Measurements from ENCODE around the gene PGD.
A peak's percentile ranks its signal among the peaks of the same experiment; 100 is the strongest.
"Not testable (repeated sequence)": the region's sequence is repeated elsewhere in the genome, so short reads cannot be mapped to it uniquely, and the experiment has no call there.

Gene PGD

GRCh38 chr1:10398734-10399443 is at the start of gene PGD:
Gene PGD, plus strand, starts transcription at chr1:10399064. Its CDS starts 54 bp downstream, at chr1:10399118.
- Mint-ChIP-seq H3K9me3 (no peaks in the 10 kb centered on the region), H3K27ac (peak within 1 kb of the TSS; percentile 91), H3K4me1 (ENCODE audit: low read depth) (peaks cover 45% of the 10 kb centered on the region), H3K36me3 (ENCODE audit: low read depth) (peaks cover 46% of the 10 kb centered on the region), H3K27me3 (no peaks in the 10 kb centered on the region), H3K4me3 (peak within 1 kb of the TSS; percentile 92)
- DNase-seq, result peak; percentile 98

GRCh38 chr1:10353282-10353681 is 45.6 kb upstream of the PGD start:
- Mint-ChIP-seq H3K36me3 (ENCODE audit: low read depth) (peaks cover 21% of the 10 kb centered on the region), H3K27me3 (no peaks in the 10 kb centered on the region), H3K4me3 (no peak overlapping the region), H3K9me3 (no peaks in the 10 kb centered on the region), H3K27ac (no peak overlapping the region), H3K4me1 (ENCODE audit: low read depth) (no peaks in the 10 kb centered on the region)
- DNase-seq, result no peak

- H3K27me3 Mint-ChIP-seq, result no peaks in the 10 kb centered on the region
- no peak overlapping the region for H3K27ac Mint-ChIP-seq
- H3K9me3 Mint-ChIP-seq, result no peaks in the 10 kb centered on the region
- H3K4me1 Mint-ChIP-seq (ENCODE audit: low read depth), result no peaks in the 10 kb centered on the region
- no peak overlapping the region for H3K4me3 Mint-ChIP-seq
- peaks cover 17% of the 10 kb centered on the region for H3K36me3 Mint-ChIP-seq (ENCODE audit: low read depth)
- no peak for DNase-seq
Observed at GRCh38 chr1:10353693-10354092, 45.2 kb upstream of the PGD start.

GRCh38 chr1:10360045-10360444 is 38.8 kb upstream of the PGD start:
- no peak for DNase-seq
- Mint-ChIP-seq H3K36me3 (ENCODE audit: low read depth) (peaks cover 14% of the 10 kb centered on the region), H3K27ac (peak overlapping the region; percentile 13), H3K4me3 (no peak overlapping the region), H3K27me3 (no peaks in the 10 kb centered on the region), H3K9me3 (no peaks in the 10 kb centered on the region), H3K4me1 (ENCODE audit: low read depth) (no peaks in the 10 kb centered on the region)

GRCh38 chr1:10361515-10361914 is 37.3 kb upstream of the PGD start:
- Mint-ChIP-seq H3K27ac (no peak overlapping the region), H3K4me1 (ENCODE audit: low read depth) (no peaks in the 10 kb centered on the region), H3K36me3 (ENCODE audit: low read depth) (peaks cover 26% of the 10 kb centered on the region), H3K27me3 (no peaks in the 10 kb centered on the region), H3K9me3 (no peaks in the 10 kb centered on the region), H3K4me3 (no peak overlapping the region)
- no peak for DNase-seq

- H3K9me3 Mint-ChIP-seq, result no peaks in the 10 kb centered on the region
- peaks cover 37% of the 10 kb centered on the region for H3K36me3 Mint-ChIP-seq (ENCODE audit: low read depth)
- no peak for DNase-seq
- no peak overlapping the region for H3K27ac Mint-ChIP-seq
- no peak overlapping the region for H3K4me3 Mint-ChIP-seq
- no peaks in the 10 kb centered on the region for H3K27me3 Mint-ChIP-seq
- no peaks in the 10 kb centered on the region for H3K4me1 Mint-ChIP-seq (ENCODE audit: low read depth)
Observed at GRCh38 chr1:10368194-10368593, 30.7 kb upstream of the PGD start.

- DNase-seq, result no peak
- Mint-ChIP-seq H3K9me3 (no peaks in the 10 kb centered on the region), H3K4me1 (ENCODE audit: low read depth) (no peaks in the 10 kb centered on the region), H3K27me3 (no peaks in the 10 kb centered on the region), H3K27ac (no peak overlapping the region), H3K36me3 (ENCODE audit: low read depth) (peaks cover 43% of the 10 kb centered on the region), H3K4me3 (no peak overlapping the region)
Observed at GRCh38 chr1:10374442-10374860, 24.4 kb upstream of the PGD start.

GRCh38 chr1:10377365-10378029 is 21.4 kb upstream of the PGD start:
- not testable (repeated sequence) for H3K4me1 Mint-ChIP-seq (ENCODE audit: low read depth); DNase-seq; H3K9me3 Mint-ChIP-seq; H3K27me3 Mint-ChIP-seq; H3K27ac Mint-ChIP-seq; H3K4me3 Mint-ChIP-seq
- H3K36me3 Mint-ChIP-seq (ENCODE audit: low read depth), result peaks cover 33% of the 10 kb centered on the region

- Mint-ChIP-seq H3K27ac (peak overlapping the region; percentile 24), H3K4me1 (ENCODE audit: low read depth) (no peaks in the 10 kb centered on the region), H3K9me3 (no peaks in the 10 kb centered on the region), H3K27me3 (no peaks in the 10 kb centered on the region), H3K4me3 (no peak overlapping the region), H3K36me3 (ENCODE audit: low read depth) (peaks cover 33% of the 10 kb centered on the region)
- no peak for DNase-seq
Observed at GRCh38 chr1:10378081-10378841, 20.6 kb upstream of the PGD start.

- DNase-seq, result no peak
- Mint-ChIP-seq H3K4me3 (no peak overlapping the region), H3K4me1 (ENCODE audit: low read depth) (no peaks in the 10 kb centered on the region), H3K27me3 (no peaks in the 10 kb centered on the region), H3K27ac (no peak overlapping the region), H3K36me3 (ENCODE audit: low read depth) (peaks cover 28% of the 10 kb centered on the region), H3K9me3 (no peaks in the 10 kb centered on the region)
Observed at GRCh38 chr1:10379101-10379620, 19.7 kb upstream of the PGD start.

GRCh38 chr1:10379676-10380075 is 19.2 kb upstream of the PGD start:
- Mint-ChIP-seq H3K4me1 (ENCODE audit: low read depth) (no peaks in the 10 kb centered on the region), H3K36me3 (ENCODE audit: low read depth) (peaks cover 23% of the 10 kb centered on the region), H3K4me3 (no peak overlapping the region), H3K9me3 (no peaks in the 10 kb centered on the region), H3K27ac (no peak overlapping the region), H3K27me3 (no peaks in the 10 kb centered on the region)
- DNase-seq, result no peak

- Mint-ChIP-seq H3K27me3 (no peaks in the 10 kb centered on the region), H3K4me3 (no peak overlapping the region), H3K36me3 (ENCODE audit: low read depth) (peaks cover 15% of the 10 kb centered on the region), H3K27ac (no peak overlapping the region), H3K9me3 (no peaks in the 10 kb centered on the region), H3K4me1 (ENCODE audit: low read depth) (no peaks in the 10 kb centered on the region)
- DNase-seq, result no peak
Observed at GRCh38 chr1:10380594-10381275, 18.1 kb upstream of the PGD start.

GRCh38 chr1:10383630-10384029 is 15.2 kb upstream of the PGD start:
- Mint-ChIP-seq H3K36me3 (ENCODE audit: low read depth) (peaks cover 3% of the 10 kb centered on the region), H3K4me1 (ENCODE audit: low read depth) (peaks cover 10% of the 10 kb centered on the region), H3K27me3 (no peaks in the 10 kb centered on the region), H3K4me3 (no peak overlapping the region), H3K9me3 (no peaks in the 10 kb centered on the region), H3K27ac (no peak overlapping the region)
- no peak for DNase-seq

- Mint-ChIP-seq H3K4me1 (ENCODE audit: low read depth) (peaks cover 10% of the 10 kb centered on the region), H3K27me3 (no peaks in the 10 kb centered on the region), H3K9me3 (no peaks in the 10 kb centered on the region), H3K36me3 (ENCODE audit: low read depth) (no peaks in the 10 kb centered on the region), H3K4me3 (no peak overlapping the region), H3K27ac (no peak overlapping the region)
- no peak for DNase-seq
Observed at GRCh38 chr1:10384219-10384618, 14.6 kb upstream of the PGD start.
